Thoracic aorta (tissue), 2 donors: ENCODE data around the gene GSX1. TPM values are rescaled to one million over a fixed set of nuclear protein-coding genes. Genes with fewer than 3 reads are reported as not detected.
"Not testable (repeated sequence)": the region's sequence is repeated elsewhere in the genome, so short reads cannot be mapped to it uniquely, and the experiment has no call there.

Experiments
- ATAC-seq: fragments of 150-250 bp; one replicate; pipeline ENCODE4 v1.8.0; 2017; ENCODE audit warnings: low read depth; ENCODE audit not compliant: insufficient number of reproducible peaks, low FRiP score
- DNase-seq: peaks from one replicate; pipeline ENCODE4 v3.0.0-alpha.2; 2020; ENCODE audit warnings: low spot score
- H3K27ac ChIP-seq, 2 donors: fragments of 200-600 bp; sonication (generic); 1 replicate in 1 of 2; 2 replicates in 1 of 2; pipeline ENCODE4 v1.5.1; 2016; ENCODE audit warnings: mild to moderate bottlenecking in 2 of 2, moderate library complexity in 2 of 2
- H3K27me3 ChIP-seq: fragments of 200-600 bp; sonication (generic); replicated peaks from 2 replicates; pipeline ENCODE4 v1.6.0; 2016; ENCODE audit warnings: mild to moderate bottlenecking; ENCODE audit not compliant: insufficient read depth
- H3K36me3 ChIP-seq: fragments of 200-600 bp; sonication (generic); one replicate; pipeline ENCODE4 v1.5.1; 2016
- H3K4me1 ChIP-seq, 2 donors: fragments of 200-600 bp; sonication (generic); 1 replicate in 1 of 2; 2 replicates in 1 of 2; pipeline versions ENCODE4 v1.5.1 to v1.6.0; 2016; ENCODE audit warnings: low read depth in 2 of 2, mild to moderate bottlenecking in 1 of 2; ENCODE audit not compliant: control insufficient read depth in 1 of 2
- H3K4me3 ChIP-seq: fragments of 200-600 bp; sonication (generic); 2 replicates; pipeline ENCODE4 v1.5.1; 2016; ENCODE audit warnings: mild to moderate bottlenecking
- H3K9me3 ChIP-seq: fragments of 200-600 bp; sonication (generic); 2 replicates; pipeline ENCODE4 v1.5.1; 2016
- CTCF ChIP-seq: fragments of 200-600 bp; sonication (generic); IDR thresholded peaks from one replicate; pipeline ENCODE4 v1.5.1; 2019; ENCODE audit warnings: antibody characterized with exemption
- total RNA-seq, 2 donors: library from RNA; depleted of rRNA; stranded (reverse); fragments of >200 nt; gene quantifications; one replicate each; pipeline versions ENCODE4 v1.1.0 to v1.2.3, GENCODE V29; 2016

The GSX1 gene
- total RNA-seq, 2 donors from 2014 or later: not detected

- Histone ChIP-seq H3K36me3 (no peaks in the 10 kb centered on the region), H3K4me3 (no peak overlapping the region), H3K4me1 (no peaks in the 10 kb centered on the region), H3K27me3 (no peaks in the 10 kb centered on the region), H3K27ac (no peak overlapping the region), H3K9me3 (no peaks in the 10 kb centered on the region)
- DNase-seq (no peak), ATAC-seq (no peak)
- TF ChIP-seq CTCF: no peak
These were observed 21.5 kb downstream of the GSX1 start for GRCh38 chr13:27813826-27814225.

- not testable (repeated sequence) for H3K27ac ChIP-seq, H3K9me3 ChIP-seq, DNase-seq, ATAC-seq, H3K36me3 ChIP-seq, H3K4me3 ChIP-seq, H3K27me3 ChIP-seq, H3K4me1 ChIP-seq
These were observed 25.5 kb downstream of the GSX1 start for GRCh38 chr13:27817832-27818231.

DNA sequence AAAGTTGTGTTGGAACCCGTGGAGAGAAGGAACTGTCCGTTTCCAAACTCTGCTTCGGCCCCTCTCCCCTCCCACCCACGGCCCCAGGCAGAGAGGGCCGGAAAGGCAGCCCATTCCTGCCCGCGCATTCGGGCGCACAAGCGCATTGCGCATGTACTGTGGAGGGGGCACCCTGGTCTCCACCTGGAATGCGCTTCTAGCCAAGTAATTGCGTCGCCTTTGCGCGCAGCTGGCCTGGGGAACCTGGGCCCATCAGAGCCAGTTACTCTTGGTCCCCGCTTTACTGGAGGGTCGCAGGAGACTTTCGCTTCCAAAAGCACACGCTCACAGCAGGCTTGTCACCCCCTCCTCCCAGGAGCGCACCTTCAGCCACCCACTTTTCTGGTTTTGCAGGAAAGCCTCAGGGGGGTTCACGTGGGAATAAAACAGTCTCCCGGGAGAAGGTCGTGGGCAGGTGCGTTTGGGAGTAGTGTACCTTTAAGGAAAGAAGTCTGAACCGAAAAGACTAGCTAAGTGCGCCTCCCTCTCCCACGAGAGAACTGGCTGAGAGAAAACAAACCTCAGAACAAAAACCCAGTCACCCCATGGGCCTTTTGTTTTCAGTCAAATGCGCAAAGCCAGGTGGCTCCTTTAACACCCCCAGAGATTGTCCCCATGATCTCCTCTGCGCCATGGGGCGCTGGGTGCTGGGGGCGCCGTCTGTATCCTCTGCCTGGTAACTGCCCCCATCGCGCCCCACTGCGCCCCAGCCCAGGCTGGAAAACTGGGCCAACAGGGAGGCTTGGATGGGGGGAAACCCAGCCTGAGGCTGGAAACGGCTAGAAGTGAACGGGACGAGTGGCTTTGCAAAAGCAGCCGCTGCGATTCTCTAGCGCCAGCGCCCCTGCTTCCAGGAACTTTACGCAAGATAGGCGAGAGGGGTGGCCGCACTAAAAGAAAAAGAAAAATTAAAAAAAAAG lies 28.5 kb downstream of the GSX1 start:
- Histone ChIP-seq H3K4me1 (no peaks in the 10 kb centered on the region), H3K27me3 (no peaks in the 10 kb centered on the region), H3K36me3 (no peaks in the 10 kb centered on the region), H3K9me3 (no peaks in the 10 kb centered on the region), H3K27ac (no peak overlapping the region), H3K4me3 (no peak overlapping the region)
- ATAC-seq (no peak), DNase-seq (no peak)
- no peak for TF ChIP-seq CTCF

DNA sequence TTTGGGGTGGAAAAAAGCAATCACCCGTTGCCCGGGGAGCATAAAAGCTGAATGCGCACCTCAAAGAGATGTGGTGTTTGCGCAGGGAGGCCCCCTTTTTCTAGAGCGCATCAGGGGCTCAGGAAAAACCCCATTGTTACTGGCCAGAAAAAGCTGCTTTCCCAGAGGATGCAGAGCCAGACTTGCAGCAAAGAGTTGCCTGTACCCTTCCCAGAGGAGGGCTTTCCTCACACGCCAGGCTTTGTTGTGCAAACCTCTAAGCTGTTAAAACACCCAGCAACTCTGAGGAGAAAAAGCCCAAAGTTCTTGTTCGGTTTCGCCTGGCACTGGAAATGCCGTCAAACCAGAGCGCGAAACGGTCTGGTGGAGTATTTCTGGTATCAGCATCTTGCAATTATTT lies 29.3 kb downstream of the GSX1 start:
- ATAC-seq: no peak
- Histone ChIP-seq H3K36me3 (no peaks in the 10 kb centered on the region), H3K4me1 (peaks cover 0 to 3% of the 10 kb centered on the region in 2 donors), H3K27ac (no peak overlapping the region), H3K27me3 (no peaks in the 10 kb centered on the region), H3K4me3 (no peak overlapping the region), H3K9me3 (no peaks in the 10 kb centered on the region)
- no peak for TF ChIP-seq CTCF
- DNase-seq: no peak

- Histone ChIP-seq H3K9me3 (no peaks in the 10 kb centered on the region), H3K27me3 (no peaks in the 10 kb centered on the region), H3K27ac (no peak overlapping the region), H3K4me1 (peaks cover 0 to 3% of the 10 kb centered on the region in 2 donors), H3K4me3 (no peak overlapping the region), H3K36me3 (no peaks in the 10 kb centered on the region)
- DNase-seq: no peak
- no peak for TF ChIP-seq CTCF
- no peak for ATAC-seq
These were observed 30.1 kb downstream of the GSX1 start for GRCh38 chr13:27822258-27822872.
